ENCODE results near the gene MSANTD1.

DNA sequence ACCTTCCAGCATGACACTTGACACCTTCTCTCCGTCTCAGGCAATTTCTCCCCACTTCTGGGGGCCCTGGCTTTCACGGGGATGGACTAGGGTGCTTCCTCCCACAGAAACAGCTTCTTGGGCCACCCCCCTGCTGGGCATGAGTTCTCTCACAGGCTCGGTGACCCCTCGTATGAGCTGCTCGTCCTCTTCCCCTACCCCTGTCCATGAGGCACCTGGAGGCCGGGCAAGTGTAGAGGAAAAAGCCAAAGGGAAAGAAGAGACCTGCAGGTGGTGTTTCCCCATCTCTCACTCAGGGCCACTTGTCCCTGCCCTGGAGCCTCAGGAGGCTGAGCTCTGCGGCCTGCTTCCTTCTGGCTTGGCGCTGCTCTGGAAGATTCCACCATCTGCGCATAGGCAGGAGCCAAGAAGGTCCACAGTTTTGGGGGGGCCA, 41.9 kb downstream of the MSANTD1 start:
- TF ChIP-seq CTCF (IDR thresholded peaks at IDR 0.05): no peak
- TF ChIP-seq POLR2A (IDR thresholded peaks at IDR 0.05): no peak

Measured in thyroid gland (tissue), 4 donors.